Activated CD8-positive, alpha-beta memory T cell treated with anti-CD3 and anti-CD28 coated beads, Interleukin-2, amount 50 U/mL, for 1 hour (primary cell): ENCODE data around the gene THADA.
"Not testable (repeated sequence)": the region's sequence is repeated elsewhere in the genome, so short reads cannot be mapped to it uniquely, and the experiment has no call there.

Source experiments
- DNase-seq: peaks from one replicate; pipeline ENCODE4 v3.0.0-alpha.2; 2020; ENCODE audit errors: extremely low read depth

Gene THADA, protein sequence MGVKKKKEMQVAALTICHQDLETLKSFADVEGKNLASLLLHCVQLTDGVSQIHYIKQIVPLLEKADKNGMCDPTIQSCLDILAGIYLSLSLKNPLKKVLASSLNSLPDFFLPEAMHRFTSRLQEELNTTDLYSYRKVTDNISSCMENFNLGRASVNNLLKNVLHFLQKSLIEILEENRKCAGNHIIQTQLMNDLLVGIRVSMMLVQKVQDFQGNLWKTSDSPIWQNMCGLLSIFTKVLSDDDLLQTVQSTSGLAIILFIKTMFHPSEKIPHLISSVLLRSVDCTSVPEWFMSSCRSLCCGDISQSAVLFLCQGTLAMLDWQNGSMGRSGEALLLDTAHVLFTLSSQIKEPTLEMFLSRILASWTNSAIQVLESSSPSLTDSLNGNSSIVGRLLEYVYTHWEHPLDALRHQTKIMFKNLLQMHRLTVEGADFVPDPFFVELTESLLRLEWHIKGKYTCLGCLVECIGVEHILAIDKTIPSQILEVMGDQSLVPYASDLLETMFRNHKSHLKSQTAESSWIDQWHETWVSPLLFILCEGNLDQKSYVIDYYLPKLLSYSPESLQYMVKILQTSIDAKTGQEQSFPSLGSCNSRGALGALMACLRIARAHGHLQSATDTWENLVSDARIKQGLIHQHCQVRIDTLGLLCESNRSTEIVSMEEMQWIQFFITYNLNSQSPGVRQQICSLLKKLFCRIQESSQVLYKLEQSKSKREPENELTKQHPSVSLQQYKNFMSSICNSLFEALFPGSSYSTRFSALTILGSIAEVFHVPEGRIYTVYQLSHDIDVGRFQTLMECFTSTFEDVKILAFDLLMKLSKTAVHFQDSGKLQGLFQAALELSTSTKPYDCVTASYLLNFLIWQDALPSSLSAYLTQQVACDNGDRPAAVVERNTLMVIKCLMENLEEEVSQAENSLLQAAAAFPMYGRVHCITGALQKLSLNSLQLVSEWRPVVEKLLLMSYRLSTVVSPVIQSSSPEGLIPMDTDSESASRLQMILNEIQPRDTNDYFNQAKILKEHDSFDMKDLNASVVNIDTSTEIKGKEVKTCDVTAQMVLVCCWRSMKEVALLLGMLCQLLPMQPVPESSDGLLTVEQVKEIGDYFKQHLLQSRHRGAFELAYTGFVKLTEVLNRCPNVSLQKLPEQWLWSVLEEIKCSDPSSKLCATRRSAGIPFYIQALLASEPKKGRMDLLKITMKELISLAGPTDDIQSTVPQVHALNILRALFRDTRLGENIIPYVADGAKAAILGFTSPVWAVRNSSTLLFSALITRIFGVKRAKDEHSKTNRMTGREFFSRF (N-terminal part only)

DNA sequence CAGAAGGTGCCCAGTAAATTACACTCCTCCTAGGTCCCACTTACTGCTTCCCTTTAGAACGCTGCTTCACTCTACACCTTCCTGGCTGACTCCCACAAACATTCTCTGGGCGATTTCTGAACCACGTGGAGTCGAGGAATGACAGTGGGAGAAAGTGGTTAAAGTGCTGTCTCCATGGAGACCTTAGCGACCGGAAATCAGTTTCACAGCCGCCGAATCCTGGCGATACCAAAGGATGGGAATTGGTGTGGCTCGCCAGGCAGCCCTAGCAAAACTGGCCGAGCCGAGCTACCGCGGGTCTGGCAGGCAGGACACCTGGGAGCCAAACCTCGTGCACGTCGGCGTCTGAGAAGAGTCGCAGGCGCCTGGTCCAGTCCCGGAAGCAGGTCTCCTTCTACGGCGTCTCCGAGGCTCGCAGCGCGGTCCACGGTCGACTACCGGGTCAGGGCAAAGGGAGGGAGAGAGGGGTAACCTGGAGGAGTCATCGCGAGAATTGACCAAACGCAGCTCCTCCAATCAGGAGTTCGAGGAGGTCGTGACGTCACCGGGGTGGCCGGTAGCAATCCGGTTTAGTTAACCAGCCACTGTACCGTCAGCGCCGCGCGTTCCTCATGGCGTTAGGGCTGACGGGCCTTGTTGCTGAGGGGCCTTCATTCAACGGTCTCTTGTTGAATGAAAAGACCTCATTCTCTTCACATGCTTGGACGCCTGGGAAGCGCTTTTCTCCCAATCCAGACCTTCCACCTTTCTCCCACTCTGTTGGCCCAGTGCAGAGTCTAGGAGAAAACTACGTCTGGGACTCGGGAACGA lies at the start of gene THADA:
Gene THADA, minus strand, starts transcription at position 436 of the 810 bp plus-strand sequence. CDS start 3,646 bp downstream, outside the sequence.
- DNase-seq = peak; percentile 96

DNA sequence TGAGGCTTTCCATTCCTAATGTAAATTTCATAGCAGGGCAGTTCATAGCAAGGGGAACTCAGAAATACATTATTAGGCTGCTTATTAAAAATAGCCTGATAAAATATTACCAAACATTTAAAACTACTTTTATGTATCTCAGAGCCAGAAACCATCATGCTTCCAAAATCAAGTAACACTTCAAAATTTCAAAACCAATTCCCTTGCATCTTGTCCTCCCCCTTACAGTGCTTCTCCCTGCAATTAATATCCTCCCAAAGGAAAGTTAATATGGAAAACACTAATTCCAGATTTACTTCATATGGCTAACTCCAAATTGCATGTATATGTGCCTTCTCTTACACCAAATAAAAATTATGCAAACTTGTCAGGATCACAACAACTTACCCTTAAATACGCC lies 47.8 kb upstream of the THADA start:
- DNase-seq = no peak

DNA sequence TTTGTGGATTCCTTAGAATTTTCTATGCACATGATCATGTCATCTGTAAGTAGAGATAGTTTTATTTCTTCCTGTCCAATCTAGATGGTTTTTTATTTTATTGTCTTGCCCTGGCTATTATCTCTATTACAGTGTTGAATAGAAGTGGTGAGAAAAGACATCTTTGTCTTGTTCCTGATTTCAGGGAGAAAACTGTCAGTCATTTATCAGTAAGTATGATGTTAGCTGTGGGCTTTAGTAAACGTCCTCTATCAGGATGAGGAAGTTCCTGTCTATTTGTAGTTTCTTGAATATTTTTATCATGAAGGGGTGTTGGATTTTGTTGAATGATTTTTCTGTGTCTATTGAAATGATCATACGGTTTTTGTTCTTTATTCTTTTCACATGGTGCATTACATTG lies 46.5 kb upstream of the THADA start:
- DNase-seq = no peak

DNA sequence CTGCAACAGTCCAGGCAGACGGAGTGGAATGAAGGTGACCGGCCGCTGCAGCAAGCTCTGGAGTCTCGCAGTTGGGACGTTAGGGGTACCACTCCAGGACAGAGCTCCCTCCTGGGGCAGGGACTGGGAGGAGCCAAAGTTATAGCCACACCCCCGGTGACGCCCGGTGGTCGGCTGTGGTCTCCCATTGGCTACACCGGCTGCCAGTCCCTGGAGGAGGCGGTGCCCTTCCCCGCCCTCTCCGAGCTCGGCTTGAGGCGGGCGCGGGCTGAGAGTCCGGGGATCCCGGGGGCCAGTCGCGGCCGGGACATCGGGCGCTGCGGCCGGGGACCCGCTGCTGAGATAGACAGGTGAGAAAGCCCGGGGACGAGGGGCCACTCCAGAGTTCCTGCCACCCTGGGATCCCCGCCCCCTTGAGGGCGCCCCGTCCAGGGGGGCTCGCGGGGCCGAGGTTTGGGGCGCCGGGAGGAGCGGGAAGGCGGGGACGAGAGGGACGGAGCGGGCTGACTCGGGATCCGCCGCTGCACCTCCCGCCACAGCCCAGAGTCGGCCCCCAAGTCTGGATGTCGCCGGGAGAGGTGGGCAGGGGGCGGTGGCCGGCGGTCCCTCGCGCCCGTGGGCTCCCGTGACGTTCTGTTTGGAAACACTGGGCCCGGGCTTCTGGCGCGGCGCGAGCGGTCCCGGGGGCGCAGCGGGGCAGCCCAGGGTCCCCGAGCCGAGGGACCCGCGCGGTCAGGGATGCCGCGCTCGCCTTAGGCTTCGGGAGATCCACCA lies 41.4 kb upstream of the THADA start, which contains the start of gene PLEKHH2:
Gene PLEKHH2, plus strand, starts transcription at position 231 of the 774 bp plus-strand sequence. CDS start 7,414 bp downstream, outside the sequence.
- DNase-seq = peak; percentile 60

DNA sequence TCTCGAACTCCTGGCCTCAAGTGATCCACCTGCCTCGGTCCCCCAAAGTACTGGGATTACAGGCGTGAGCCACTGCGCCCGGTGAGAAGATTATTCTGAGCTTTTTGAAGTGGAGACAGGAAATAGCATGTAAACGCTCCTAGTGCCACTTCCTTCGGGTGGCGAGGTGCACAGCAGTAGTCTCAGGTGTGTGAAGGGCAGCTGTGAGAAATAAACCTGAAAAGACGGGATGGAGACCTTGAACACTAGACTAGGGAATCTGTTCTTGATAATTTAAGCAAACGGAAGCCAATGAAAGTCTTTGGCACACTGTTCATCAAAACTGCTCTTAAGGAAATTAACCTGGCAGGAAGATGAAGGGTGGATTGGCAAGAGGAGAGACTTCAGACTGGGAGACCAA lies 40.8 kb upstream of the THADA start:
- no peak for DNase-seq

DNA sequence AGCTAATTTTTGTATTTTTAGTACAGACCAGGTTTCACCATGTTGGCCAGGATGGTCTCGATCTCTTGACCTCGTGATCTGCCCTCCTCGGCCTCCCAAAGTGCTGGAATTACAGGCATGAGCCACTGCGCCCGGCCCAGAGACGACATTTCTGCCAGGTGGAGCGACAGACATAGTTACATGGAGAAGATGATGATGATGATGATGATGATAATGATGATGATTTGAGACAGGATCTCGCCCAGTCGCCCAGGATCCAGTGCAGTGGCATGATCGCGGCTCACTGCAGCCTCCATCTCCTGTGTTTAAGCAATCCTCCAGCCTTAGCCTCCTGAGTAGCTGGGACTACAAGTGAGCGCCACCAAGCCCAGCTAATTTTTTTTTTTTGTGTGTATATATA lies 40.3 kb upstream of the THADA start:
- DNase-seq = not testable (repeated sequence)

DNA sequence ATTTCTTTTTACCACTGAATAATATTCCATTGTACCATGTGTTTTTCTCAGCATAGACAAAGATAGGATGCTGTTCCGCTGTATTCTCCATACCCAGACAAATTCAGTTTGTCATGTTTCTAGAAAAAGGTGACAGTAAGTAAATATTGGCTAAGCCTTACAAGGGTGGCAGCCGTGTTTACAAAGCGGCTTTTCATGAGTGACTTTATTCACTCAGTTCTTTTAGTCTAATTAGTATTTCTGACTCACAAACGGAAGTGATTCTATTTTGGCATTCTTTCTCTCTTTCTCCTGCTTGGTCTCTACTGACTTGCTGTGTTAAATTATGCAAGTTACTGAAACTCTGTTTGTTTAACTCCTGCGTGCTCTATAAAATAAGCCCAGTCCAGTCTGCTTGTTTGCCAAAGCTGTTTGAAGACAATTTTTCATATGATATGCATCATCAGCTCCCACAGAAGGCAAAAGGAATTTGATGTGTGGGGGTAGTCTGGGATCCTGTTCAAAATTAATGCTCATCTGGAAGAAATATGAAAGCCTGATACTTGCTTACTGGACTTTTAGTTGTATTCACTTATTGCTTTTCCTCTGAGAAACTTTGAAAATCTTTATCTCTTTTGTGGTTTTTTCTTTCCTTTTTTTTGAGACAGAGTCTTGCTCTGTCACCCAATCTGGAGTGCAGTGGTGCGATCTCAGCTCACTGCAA lies 38.9 kb upstream of the THADA start:
- DNase-seq = no peak

DNA sequence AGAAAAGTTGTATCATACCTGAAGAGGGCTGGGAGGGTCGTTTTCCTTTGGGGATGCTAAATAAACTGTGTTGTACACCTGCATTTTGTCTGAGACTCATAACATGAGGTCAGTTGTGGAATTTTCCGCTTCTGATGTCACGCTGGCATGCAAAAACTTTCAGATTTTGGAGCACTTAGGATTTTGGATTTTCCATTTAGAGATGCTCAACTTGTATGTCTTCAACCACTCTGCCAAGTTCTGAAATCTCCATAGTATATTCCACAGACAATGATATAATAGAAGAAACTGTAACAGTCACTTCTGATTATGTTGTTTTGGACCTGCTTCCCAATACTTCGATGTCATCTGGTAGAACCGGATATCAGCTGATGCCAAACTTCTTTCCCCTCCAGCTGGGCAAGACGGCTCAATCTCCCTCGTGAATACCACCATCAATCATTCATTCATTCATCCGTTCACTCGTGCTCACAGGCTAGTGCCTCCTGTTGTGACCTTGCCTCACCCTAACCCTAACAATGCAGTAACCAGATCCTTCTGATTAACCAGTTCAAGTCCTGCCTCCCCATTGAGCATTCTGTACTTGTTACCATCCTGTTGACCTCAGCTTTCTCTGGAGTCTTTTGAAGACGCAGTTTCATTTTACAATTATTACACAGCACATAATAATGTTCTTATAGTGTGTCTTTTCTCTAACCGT lies 35.9 kb upstream of the THADA start:
- DNase-seq = no peak

DNA sequence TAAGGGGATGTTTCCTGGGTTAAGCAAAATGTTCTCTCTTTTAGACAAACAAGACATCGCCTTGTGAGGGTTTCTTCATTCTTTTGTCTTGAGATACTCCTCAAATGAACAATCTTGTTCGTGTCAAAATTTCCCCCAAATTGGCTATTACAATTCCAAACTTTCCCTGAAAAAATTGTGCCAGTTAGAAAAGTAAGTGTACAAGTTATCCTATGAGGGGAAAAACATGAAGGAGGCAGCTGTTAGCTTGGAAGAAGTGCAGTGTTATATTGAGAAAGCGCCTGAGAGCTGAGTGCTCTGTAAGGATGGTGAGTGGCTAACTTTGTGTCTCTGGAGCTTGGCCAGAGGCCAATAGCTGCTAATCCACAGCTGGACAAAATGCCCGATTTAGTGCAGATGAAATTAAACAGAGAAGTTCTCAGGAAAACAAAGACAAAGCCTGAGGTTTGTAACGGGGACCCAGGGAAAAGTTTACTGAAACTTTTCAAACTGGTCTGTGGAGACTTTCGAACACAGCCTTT lies 27.2 kb upstream of the THADA start:
- no peak for DNase-seq

DNA sequence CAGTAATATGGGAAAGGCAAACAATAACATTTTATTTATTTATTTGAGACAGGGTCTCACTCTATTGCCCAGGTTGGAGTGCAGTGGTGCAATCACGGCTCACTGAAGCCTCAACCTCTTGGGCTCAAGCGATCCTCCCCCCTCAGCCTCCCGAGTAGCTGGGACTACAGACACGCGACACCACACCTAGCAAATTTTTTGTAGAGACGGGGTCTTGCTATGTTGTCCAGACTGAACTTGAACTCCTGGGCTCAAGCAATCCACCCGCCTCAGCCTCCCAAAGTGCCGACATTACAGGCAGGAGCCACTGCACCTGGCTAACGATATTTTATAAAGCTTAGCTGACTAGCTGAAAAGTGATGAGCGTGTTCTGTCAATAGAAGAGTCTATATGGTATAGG lies 23.7 kb upstream of the THADA start:
- no peak for DNase-seq

DNA sequence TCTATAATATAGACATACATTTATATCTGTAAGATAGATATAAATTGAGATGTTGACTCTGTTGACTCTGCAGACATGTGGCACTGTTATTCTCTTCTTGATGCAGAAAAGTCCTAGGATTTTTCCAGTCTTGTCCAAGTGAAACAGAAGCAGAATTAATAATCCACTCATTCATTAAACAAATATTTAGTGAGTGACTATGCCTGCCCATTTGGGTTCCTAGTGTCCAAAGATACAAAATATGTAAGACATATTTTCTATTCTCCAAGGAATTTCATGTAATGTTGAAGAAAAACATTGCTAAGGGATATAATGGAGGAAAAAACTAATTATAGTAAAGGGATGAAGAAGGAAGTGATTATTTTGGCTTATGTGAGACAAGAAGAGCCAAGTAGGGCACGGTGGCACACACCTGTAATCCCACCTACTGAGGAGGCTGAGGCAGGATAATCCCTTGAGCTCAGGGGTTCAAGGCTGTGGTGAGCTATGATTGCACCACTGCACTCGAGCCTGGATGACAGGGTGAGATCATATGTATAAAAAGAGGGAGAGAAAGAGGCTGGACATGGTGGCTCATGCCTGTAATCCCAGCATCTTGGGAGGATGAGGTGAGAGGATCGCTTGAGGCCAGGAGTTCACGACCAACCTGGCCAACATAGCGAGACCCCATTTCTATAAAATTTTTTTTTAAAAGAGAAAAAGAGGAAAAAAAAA lies 21.3 kb upstream of the THADA start:
- DNase-seq = no peak

DNA sequence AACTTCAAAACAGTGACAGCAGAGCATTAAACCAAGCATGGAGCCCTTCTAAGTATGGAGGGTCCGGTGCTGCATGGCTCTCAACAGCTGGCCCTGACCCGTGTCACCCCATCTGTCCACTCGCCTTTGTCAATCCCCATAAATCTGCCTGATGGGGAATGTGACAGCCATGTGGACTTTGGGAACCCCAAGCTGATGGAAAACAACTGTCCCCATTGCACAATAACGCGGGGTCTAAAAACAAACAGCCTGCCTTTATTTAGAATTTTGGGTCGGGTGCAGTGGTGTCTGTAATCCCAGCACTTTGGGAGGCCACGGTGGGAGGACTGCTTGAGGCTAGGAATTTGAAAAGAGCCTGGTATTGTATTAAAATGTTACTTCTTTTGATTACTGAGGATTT lies 17.1 kb upstream of the THADA start:
- no peak for DNase-seq

DNA sequence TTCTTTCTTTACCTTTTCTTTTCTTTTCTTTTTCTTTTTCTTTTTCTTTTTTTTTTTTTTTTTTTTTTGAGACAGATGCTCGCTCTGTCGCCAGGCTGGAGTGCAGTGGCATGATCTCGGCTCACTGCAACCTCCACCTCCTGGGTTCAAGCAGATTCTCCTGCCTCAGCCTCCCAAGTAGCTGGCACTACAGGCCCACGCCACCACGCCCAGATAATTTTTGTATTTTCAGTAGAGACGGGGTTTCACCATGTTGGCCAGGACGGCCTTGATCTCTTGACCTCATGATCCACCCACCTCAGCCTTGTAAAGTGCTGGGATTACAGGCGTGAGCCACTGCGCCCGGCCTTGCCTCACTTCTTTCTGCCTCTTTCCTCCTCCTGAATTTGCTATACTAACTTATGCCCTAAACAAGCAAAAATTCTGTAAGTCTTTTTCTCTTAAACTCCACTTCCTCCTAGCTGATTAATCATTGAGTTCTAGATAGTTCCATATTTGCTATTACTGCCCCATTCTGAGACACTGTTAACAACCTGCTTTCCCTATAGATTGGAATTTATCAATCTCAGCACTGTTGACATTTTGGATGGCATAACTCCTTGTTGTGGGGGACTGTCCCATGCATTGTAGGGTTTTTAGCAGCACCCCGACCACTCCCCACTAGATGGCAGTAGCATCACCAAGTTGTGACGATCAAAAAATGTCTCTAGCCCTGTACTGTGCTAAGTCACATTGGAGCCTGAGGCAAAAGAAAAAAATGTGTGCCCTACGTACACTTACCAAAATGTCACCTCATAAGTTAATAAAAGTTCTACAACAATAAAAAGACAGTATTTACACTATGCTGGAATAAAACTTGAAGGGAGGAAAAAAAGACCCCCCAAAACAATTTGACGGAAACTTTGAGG lies 16.4 kb upstream of the THADA start:
- no peak for DNase-seq

DNA sequence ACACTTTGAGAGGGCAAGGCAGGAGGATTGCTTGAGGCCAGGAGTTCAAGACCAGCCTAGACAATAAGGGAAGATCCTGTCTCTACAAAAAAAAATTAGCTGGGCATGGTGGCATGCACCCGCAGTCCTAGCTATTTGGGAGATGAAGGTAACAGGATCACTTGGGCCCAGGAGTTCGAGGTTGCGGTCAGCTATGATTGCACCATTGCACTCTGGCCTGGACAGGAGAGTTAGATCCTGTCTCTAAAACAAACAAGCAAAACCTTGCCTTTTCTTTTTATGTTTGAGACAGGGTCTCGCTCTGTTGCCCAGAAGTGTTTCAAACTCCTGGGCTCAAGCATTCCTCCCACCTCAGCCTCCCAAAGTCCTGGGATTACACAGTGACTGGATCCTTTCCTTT lies 14.5 kb upstream of the THADA start:
- no peak for DNase-seq

DNA sequence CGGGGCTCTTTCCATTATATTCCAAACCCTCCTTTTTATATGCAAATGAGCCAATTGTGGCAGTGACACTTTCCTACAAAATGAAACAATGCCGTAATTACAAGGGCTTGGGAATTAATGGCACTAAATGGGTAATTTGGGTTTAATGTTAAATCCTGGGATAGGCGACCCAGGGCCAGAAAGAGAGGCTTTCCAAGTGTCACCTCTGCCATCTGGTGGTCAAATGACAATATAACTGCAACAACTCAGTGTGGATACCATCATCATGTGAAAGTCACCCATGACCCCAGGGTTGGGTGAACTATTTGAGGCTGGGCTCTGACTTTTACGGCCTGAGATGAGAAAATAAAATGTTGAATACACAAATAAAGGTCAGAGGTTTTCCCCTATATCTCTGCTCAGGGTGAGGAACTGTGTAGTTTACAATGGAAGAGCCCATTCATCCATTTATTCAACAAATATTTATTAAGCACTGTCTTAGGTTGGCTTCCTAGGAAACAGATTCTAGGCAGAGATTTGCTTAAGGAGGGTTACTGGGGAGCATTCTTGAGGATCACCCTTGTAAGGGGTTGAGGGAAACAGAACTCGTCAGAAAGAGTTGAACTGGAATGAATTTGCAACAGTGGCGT lies 13.6 kb upstream of the THADA start:
- no peak for DNase-seq

DNA sequence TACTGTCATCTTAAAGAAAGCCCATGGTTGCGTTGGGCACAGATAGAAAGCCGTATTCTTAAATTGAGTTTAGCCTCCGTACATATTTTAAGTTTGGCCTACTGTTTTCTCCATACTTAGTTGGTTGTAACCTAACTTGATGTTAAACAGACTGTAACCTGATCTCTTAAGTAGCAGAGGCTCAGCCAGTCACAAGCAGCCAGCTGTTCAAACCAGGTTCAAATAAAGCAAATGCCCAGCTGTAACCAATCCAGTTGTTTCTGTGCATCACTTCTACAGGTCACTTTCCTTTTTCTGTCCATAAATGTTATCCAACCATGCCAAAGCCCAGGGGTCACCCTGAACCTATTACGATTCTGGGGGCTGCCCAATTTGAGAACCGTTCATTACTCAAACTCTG lies 10.0 kb upstream of the THADA start:
- DNase-seq = no peak
